CD14-positive monocyte (primary cell): Measurements from ENCODE around the gene GLTP. TPM values are rescaled to one million over a fixed set of nuclear protein-coding genes. Genes with fewer than 3 reads are reported as not detected.
"Not testable (repeated sequence)": the region's sequence is repeated elsewhere in the genome, so short reads cannot be mapped to it uniquely, and the experiment has no call there.

Source experiments
- DNase-seq, 3 donors: peaks; one replicate each; pipeline ENCODE4 v3.0.0-alpha.2; 2011 to 2022
- H2AFZ ChIP-seq: 2 replicates; pipeline ENCODE4 v1.6.0; 2012; ENCODE audit warnings: mild to moderate bottlenecking, low read depth, low read length, inconsistent platforms; ENCODE audit not compliant: insufficient read depth, poor library complexity, severe bottlenecking
- H3K27ac ChIP-seq, 2 donors: 1 replicate in 1 of 2; 2 replicates in 1 of 2; pipeline ENCODE4 v1.5.1; 2012 to 2013; ENCODE audit warnings: low read length in 2 of 2, control low read depth in 1 of 2, inconsistent platforms in 1 of 2, low read depth in 1 of 2, mild to moderate bottlenecking in 1 of 2
- H3K27me3 ChIP-seq, 2 donors: one replicate each; pipeline versions ENCODE4 v1.6.0 to v1.6.1; 2011 to 2013; ENCODE audit warnings: low read length in 2 of 2; ENCODE audit not compliant: control insufficient read depth in 2 of 2, insufficient read depth in 2 of 2
- H3K36me3 ChIP-seq, 2 donors: replicated peaks in 1 of 2; 1 replicate in 1 of 2; 2 replicates in 1 of 2; pipeline versions ENCODE4 v1.5.1 to v1.6.1; 2012 to 2013; ENCODE audit warnings: low read length in 2 of 2, control low read depth in 1 of 2, inconsistent platforms in 1 of 2, mild to moderate bottlenecking in 1 of 2; ENCODE audit not compliant: insufficient read depth in 2 of 2, control insufficient read depth in 1 of 2
- H3K4me1 ChIP-seq, 2 donors: 1 replicate in 1 of 2; 2 replicates in 1 of 2; pipeline versions ENCODE4 v1.5.1 to v1.6.1; 2012 to 2013; ENCODE audit warnings: low read length in 2 of 2, control low read depth in 1 of 2, inconsistent platforms in 1 of 2, mild to moderate bottlenecking in 1 of 2, moderate library complexity in 1 of 2; ENCODE audit not compliant: insufficient read depth in 2 of 2, control insufficient read depth in 1 of 2
- H3K4me2 ChIP-seq: replicated peaks from 2 replicates; pipeline ENCODE3; 2012; ENCODE audit warnings: low read length, moderate library complexity, mild to moderate bottlenecking; ENCODE audit not compliant: poor library complexity, severe bottlenecking; ENCODE audit errors: extremely low read depth
- H3K4me3 ChIP-seq, 3 experiments: fragments of 200-600 bp in 1 of 3; sonication (generic) in 1 of 3; replicated peaks in 1 of 3; 1 replicate in 2 of 3; 2 replicates in 1 of 3; pipeline ENCODE4 v1.5.1; 2011 to 2013; ENCODE audit warnings: low read length in 3 of 3, mild to moderate bottlenecking in 3 of 3, control low read depth in 2 of 3, low read depth in 2 of 3, inconsistent platforms in 1 of 3, moderate library complexity in 1 of 3
- H3K79me2 ChIP-seq: 2 replicates; pipeline ENCODE4 v1.6.0; 2012; ENCODE audit warnings: mild to moderate bottlenecking, control low read depth, inconsistent platforms, low read length, moderate library complexity; ENCODE audit not compliant: insufficient read depth
- H3K9ac ChIP-seq: 2 replicates; pipeline ENCODE4 v1.6.0; 2017; ENCODE audit warnings: low read length, mild to moderate bottlenecking; ENCODE audit not compliant: insufficient read depth, poor library complexity, severe bottlenecking
- H3K9me3 ChIP-seq, 2 donors: replicated peaks in 1 of 2; 1 replicate in 1 of 2; 2 replicates in 1 of 2; pipeline versions ENCODE4 v1.5.1 to v1.6.1; 2012 to 2013; ENCODE audit warnings: low read length in 2 of 2, control low read depth in 1 of 2; ENCODE audit not compliant: control insufficient read depth in 1 of 2, insufficient read depth in 1 of 2
- H4K20me1 ChIP-seq: 2 replicates; pipeline ENCODE4 v1.6.0; 2012; ENCODE audit warnings: mild to moderate bottlenecking, low read length, control low read depth, moderate library complexity; ENCODE audit not compliant: insufficient read depth
- H3K27ac Mint-ChIP-seq, 7 donors: one replicate each; pipeline ENCODE4 v1.8.0; 2020; ENCODE audit warnings: mild to moderate bottlenecking in 7 of 7, mixed read lengths in 7 of 7, moderate library complexity in 6 of 7, inconsistent platforms in 2 of 7
- H3K27me3 Mint-ChIP-seq, 3 donors: one replicate each; pipeline ENCODE4 v1.8.0; 2021 to 2022; ENCODE audit warnings: low read depth in 3 of 3, mild to moderate bottlenecking in 3 of 3, mixed read lengths in 3 of 3, moderate library complexity in 3 of 3, inconsistent platforms in 1 of 3
- H3K36me3 Mint-ChIP-seq, 2 donors: one replicate each; pipeline ENCODE4 v1.8.0; 2020; ENCODE audit warnings: mixed read lengths in 2 of 2, inconsistent platforms in 1 of 2, mild to moderate bottlenecking in 1 of 2
- H3K4me1 Mint-ChIP-seq: one replicate; pipeline ENCODE4 v1.8.0; 2020; ENCODE audit warnings: mild to moderate bottlenecking, mixed read lengths
- H3K4me3 Mint-ChIP-seq, 2 donors: one replicate each; pipeline ENCODE4 v1.8.0; 2020; ENCODE audit warnings: mild to moderate bottlenecking in 2 of 2, mixed read lengths in 2 of 2, moderate library complexity in 1 of 2
- H3K9me3 Mint-ChIP-seq, 7 donors: one replicate each; pipeline ENCODE4 v1.8.0; 2020 to 2022; ENCODE audit warnings: mixed read lengths in 7 of 7, mild to moderate bottlenecking in 6 of 7, moderate library complexity in 6 of 7, inconsistent platforms in 2 of 7
- CTCF ChIP-seq: fragments of 200-600 bp; IDR thresholded peaks from one replicate; pipeline ENCODE4 v1.8.0; 2022; ENCODE audit warnings: antibody characterized with exemption, mild to moderate bottlenecking
- WGBS: methylation state at CpG from one replicate; pipeline ENCODE4 v1.1.5; 2013; ENCODE audit warnings: missing lambda C conversion rate; ENCODE audit not compliant: insufficient coverage; 5-methylcytosine and 5-hydroxymethylcytosine counted together
- intact Hi-C, 2 donors: fragments of 100-400 bp; cut with micrococcal nuclease; formaldehyde crosslinking; loops; one replicate each; pipeline versions ENCODE4 v1.15.0 to v1.15.1; 2023
- polyA minus RNA-seq: library from RNA; depleted of rRNA, polyadenylated mRNA; stranded (reverse); fragments of >200 nt; gene quantifications from 2 replicates; pipeline ENCODE4 v1.2.3, GENCODE V29; 2012
- polyA plus RNA-seq, 3 donors: library from polyadenylated mRNA; depleted of rRNA in 1 of 3; unstranded in 2 of 3; stranded (reverse) in 1 of 3; fragments of 300-500 nt in 2 of 3; fragments of >200 nt in 1 of 3; fragmentation: Illumina TruSeq in 2 of 3; gene quantifications; 1 replicate in 2 of 3; 2 replicates in 1 of 3; pipeline ENCODE4 v1.2.3, GENCODE V29; 2012 to 2021
- total RNA-seq, 12 experiments: library from RNA in 1 of 12; stranded (reverse) in 1 of 12; fragments of 120-200 nt in 1 of 12; gene quantifications; one replicate each; pipeline ENCODE4 v1.2.4 and lab custom pipeline; 2013 to 2026; ENCODE audit warnings: mixed read lengths in 6 of 12, inconsistent platforms in 1 of 12

The GLTP gene
- 70.3 TPM for total RNA-seq (2013)
- polyA plus RNA-seq = 10 to 100 TPM; 46.2 to 65.9 (median 51.7) TPM
- polyA minus RNA-seq = 30.3 and 65.2 TPM in 2 replicates
- total RNA-seq (lab: John Stamatoyannopoulos, UW) = 17.6 to 111 (median 79.3) reads per million in 11 experiments

- Mint-ChIP-seq H3K27me3 (peaks cover 0 to 4% (median 2%) of the 10 kb centered on the region in 3 donors), H3K36me3 (peaks cover 11 to 30% of the 10 kb centered on the region in 2 donors), H3K9me3 (no peaks in the 10 kb centered on the region), H3K4me1 (peaks cover 73% of the 10 kb centered on the region), H3K4me3 (peak within 1 kb of the TSS; percentile 94 to 97), H3K27ac (peak within 1 kb of the TSS; percentile 87 to 98 (median 93))
- Histone ChIP-seq H3K36me3 (no peaks in the 10 kb centered on the region), H3K4me1 (peaks cover 48 to 65% of the 10 kb centered on the region in 2 donors), H2AFZ (peak within 1 kb of the TSS; percentile 89), H3K27me3 (no peaks in the 10 kb centered on the region), H3K4me3 (peak within 1 kb of the TSS; percentile 96 to 98 (median 97)), H3K9me3 (no peaks in the 10 kb centered on the region), H3K79me2 (peaks cover 49% of the 10 kb centered on the region), H3K27ac (peak within 1 kb of the TSS; percentile 72 to 92), H3K9ac (peak within 1 kb of the TSS; percentile 89), H4K20me1 (peaks cover 35% of the 10 kb centered on the region), H3K4me2 (peak within 1 kb of the TSS; percentile 100)
- TF ChIP-seq CTCF = peak; percentile 68
- WGBS = 0% methylated on average over 88 of the region's 92 CpGs
- peak; percentile 78 to 90 (median 85) for DNase-seq
- intact Hi-C loops = loop anchor here (2.0 to 10.0 kb wide), 3 partner anchors 33 to 75 kb away; no protein-coding TSS in a partner anchor
Observed at GRCh38 chr12:109880043-109880931, at the start of gene GLTP. Gene GLTP, minus strand, starts transcription at chr12:109880541. Its CDS starts 167 bp downstream, at chr12:109880374.

- peak overlapping the region in 1 of 7 donors; percentile 76 for H3K27ac Mint-ChIP-seq
Observed at GRCh38 chr12:109929326-109929725, 49.0 kb upstream of the GLTP start.

More at GRCh38 chr12:109929326-109929725, 49.0 kb upstream of the GLTP start:
- Histone ChIP-seq H4K20me1 (peaks cover 14% of the 10 kb centered on the region), H3K36me3 (peaks cover 75 to 97% of the 10 kb centered on the region in 2 donors)
- H3K4me1 ChIP-seq, H3K9me3 Mint-ChIP-seq, H3K27me3 Mint-ChIP-seq, DNase-seq, H3K79me2 ChIP-seq, H3K27ac ChIP-seq, H3K4me1 Mint-ChIP-seq, H3K9ac ChIP-seq, H3K4me2 ChIP-seq, H2AFZ ChIP-seq, H3K27me3 ChIP-seq, H3K4me3 ChIP-seq, H3K9me3 ChIP-seq, H3K4me3 Mint-ChIP-seq: not testable (repeated sequence)
- 100% methylated on average over 6 of the region's 14 CpGs for WGBS
- H3K36me3 Mint-ChIP-seq = peaks cover 70 to 93% of the 10 kb centered on the region in 2 donors
- intact Hi-C loops = loop anchor here in 1 of 2 donors (5.0 kb wide), 1 partner anchor 77 kb away; no protein-coding TSS in a partner anchor
